UCSD-AML1 (cell line): ENCODE measurements around the gene GATC.

Source experiments
- DNase-seq: peaks from one replicate; lab custom pipeline; 2025; ENCODE audit not compliant: unreplicated experiment; lab: John Stamatoyannopoulos, UW

The GATC gene

DNA sequence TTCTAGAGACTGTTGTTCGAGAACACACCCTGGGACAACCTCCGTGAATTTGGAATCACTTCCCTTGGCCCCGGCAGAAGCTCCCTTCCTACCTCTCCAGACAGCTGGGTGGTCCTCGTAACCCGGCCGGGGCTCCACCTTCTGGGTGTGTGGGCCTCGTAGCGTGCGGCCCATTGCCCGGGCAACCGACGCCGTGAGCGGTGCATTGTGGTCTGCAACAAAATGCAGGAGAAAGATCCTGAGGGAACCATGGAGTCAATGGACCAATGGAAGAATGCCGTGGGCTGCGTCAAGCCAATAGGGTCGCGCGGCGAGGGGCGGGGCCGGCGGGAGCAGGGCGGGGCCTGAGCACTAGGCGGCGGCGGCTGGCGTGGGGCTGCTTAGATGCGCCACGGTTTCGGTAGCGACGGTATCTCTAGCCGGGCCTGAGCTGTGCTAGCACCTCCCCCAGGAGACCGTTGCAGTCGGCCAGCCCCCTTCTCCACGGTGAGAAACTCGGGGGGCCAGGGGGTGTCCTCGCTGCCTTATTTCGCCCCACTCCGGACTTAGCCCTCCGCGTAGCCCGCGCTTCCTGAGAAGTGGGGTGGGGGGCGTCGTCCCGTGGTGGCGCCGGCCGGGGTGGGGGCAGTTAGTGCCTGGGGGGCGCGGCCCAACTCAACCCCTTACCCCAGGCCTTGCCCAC is 49.6 kb downstream of the GATC start, which contains the start of gene DYNLL1:
DYNLL1 (plus strand) TSS at position 383 of the 682 bp plus-strand sequence. CDS start 309 bp downstream, outside the sequence.
- DNase-seq = peak; percentile 96

DNA sequence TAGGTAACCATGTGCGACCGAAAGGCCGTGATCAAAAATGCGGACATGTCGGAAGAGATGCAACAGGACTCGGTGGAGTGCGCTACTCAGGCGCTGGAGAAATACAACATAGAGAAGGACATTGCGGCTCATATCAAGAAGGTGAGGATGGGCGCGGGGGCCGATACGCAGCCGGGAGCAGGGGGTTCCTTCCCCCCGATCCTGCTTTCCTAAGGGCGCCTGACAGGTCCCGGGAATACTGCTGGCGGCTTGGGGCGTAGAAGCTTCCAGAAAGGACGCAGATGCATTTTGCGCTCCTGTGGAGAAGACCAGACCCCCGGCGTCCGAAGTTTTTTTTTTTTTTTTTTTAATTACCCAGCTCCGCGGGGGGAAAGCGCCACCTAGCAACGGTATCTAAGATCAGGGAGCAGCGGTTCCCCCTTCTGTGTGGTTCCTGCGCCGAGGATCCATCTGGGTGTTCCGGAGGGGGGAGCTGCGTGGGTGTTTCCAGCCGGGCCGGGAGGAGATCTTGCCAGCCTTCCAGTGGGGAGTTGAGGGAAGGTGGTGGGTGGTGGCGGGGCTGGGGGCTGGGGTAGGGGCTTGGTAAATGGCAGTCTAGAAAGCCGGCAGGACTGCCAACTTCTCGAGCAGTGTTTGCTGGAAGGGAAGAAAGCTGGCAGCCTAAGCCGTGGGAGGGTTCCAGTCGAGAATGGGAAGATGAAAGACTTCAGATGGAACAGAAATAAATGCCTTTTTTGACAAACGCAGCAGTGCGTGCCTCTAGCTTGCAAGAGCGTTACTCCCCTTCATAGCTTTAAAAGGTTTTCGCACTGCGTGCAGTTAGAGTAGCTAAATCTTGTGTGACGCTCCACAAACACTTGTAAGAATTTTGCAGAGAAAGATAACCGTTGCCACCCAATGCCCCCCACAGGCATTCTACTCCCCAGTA is 50.4 kb downstream of the GATC start:
- peak; percentile 68 for DNase-seq

- no peak for DNase-seq
These were observed 51.4 kb downstream of the GATC start for GRCh38 chr12:120497524-120498150.

- no peak for DNase-seq
These were observed 52.7 kb downstream of the GATC start for GRCh38 chr12:120498870-120499515.

GRCh38 chr12:120500581-120500980 is 54.3 kb downstream of the GATC start:
- DNase-seq = no peak

DNA sequence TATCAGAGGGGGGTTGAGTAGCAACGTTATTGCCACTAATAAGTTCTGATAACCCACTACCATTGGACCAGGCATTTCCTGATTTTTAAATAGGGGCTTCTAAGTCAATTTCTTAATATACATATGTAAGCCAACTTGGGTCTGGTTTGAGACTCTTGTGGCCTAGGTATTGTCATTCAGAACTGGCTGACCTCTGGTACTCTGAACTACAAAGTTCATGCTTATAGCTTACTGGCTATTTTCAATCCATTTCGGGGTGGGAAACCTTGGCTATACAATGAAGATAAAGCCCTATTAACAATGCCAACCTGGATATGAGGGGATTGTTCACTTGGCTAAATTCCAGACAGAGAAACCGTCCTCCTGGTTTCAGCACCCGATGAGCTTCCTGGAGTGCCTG is 58.3 kb downstream of the GATC start:
- no peak for DNase-seq

DNA sequence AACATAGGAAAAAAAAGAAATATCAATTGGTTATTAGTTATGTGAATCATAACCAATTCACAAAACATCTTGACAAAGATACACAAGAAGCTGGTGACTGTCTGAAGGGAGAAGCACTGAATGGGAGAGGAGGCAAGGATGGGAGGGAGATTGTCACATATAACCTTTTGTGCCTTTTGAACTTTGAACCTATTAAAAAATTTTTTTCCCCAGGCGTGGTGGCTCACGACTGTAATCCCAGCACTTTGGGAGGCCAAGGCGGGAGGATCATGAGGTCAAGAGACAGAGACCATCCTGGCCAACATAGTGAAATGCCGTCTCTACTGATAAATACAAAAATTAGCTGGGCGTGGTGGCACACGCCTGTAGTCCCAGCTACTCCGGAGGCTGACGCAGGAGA is 62.3 kb downstream of the GATC start:
- no peak for DNase-seq
